Measurements from ENCODE around the gene MLF2. TPM values are rescaled to one million over a fixed set of nuclear protein-coding genes. Genes with fewer than 3 reads are reported as not detected.
A peak's percentile ranks its signal among the peaks of the same experiment; 100 is the strongest.

Gene MLF2
- total RNA-seq, 2 donors from 2014 or later = 59.4 to 76.5 TPM

DNA sequence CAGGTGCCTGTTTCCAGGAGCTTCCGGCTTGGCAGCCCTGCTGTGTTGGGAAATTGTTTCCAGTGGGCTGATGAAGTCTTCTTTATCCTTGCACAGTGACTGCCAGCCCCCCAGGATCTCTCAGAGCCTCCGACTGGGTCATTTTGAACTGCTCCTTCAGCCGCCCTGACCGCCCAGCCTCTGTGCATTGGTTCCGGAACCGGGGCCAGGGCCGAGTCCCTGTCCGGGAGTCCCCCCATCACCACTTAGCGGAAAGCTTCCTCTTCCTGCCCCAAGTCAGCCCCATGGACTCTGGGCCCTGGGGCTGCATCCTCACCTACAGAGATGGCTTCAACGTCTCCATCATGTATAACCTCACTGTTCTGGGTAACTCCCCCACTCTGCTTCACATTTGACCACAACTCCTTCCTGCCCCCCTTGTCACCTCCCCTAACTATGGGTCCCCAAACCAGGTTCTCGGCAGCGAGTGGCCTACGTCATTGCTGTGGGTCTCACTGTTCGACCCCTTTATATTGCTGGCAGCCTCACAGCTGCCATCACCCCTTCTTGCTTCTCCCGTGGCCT lies 21.6 kb upstream of the MLF2 start:
- WGBS, 2 donors = 82 to 96% methylated on average over 15 of the region's 15 CpGs
- no peak overlapping the region for H3K27ac ChIP-seq
- ATAC-seq = no peak
- TF ChIP-seq, protein P1, sequence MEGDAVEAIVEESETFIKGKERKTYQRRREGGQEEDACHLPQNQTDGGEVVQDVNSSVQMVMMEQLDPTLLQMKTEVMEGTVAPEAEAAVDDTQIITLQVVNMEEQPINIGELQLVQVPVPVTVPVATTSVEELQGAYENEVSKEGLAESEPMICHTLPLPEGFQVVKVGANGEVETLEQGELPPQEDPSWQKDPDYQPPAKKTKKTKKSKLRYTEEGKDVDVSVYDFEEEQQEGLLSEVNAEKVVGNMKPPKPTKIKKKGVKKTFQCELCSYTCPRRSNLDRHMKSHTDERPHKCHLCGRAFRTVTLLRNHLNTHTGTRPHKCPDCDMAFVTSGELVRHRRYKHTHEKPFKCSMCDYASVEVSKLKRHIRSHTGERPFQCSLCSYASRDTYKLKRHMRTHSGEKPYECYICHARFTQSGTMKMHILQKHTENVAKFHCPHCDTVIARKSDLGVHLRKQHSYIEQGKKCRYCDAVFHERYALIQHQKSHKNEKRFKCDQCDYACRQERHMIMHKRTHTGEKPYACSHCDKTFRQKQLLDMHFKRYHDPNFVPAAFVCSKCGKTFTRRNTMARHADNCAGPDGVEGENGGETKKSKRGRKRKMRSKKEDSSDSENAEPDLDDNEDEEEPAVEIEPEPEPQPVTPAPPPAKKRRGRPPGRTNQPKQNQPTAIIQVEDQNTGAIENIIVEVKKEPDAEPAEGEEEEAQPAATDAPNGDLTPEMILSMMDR (IDR thresholded peaks at IDR 0.05) = no peak
- peak in 1 of 3 donors; percentile 11 for TF ChIP-seq POLR2A (IDR thresholded peaks at IDR 0.05)
- no peak overlapping the region for H3K4me3 ChIP-seq
- H3K27me3 ChIP-seq = no peaks in the 10 kb centered on the region
- peaks cover 8% of the 10 kb centered on the region for H3K4me1 ChIP-seq
- H3K9me3 ChIP-seq = no peaks in the 10 kb centered on the region
- no peak for DNase-seq
- H3K36me3 ChIP-seq (replicated peaks in 1 of 2; ENCODE audit: insufficient read depth in 1 of 2, low read depth in 2 of 2) = no peaks in the 10 kb centered on the region
- intact Hi-C loops (cut with DNase I) = no loop called here

DNA sequence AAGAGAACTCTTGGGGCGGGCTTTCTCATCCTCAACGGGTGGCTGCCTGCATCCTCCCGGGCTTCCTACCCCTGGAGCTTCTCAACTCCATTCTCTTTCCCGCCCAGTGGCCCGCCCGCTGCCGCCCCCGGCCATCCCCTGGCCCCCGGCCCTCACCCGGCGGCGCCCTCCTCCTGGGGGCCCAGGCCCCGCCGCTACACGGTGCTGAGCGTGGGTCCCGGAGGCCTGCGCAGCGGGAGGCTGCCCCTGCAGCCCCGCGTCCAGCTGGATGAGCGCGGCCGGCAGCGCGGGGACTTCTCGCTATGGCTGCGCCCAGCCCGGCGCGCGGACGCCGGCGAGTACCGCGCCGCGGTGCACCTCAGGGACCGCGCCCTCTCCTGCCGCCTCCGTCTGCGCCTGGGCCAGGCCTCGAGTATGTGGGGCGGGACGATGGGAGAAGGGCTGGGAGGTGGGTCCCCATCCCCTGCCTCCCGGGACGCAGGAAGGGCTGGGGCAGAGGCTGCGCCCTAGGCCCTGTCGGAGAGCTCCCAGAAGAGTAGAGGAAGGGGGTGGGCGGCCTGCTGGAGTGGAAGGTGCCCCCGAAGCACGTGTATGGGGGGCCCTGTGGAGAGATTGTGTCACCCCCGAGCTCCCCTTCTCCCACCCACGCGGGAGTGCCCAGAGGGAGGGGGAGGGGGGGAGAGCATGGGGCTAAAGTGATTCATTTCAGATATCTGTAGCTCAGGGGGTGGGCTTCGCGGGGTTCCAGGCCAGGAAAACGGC lies 20.8 kb upstream of the MLF2 start:
- no peak for DNase-seq
- WGBS, 2 donors = 23 to 34% methylated on average over 18 to 55 of the region's 60 CpGs
- H3K4me1 ChIP-seq = peaks cover 8% of the 10 kb centered on the region
- TF ChIP-seq POLR2A (IDR thresholded peaks at IDR 0.05) = no peak
- H3K27ac ChIP-seq = no peak overlapping the region
- H3K4me3 ChIP-seq = no peak overlapping the region
- H3K27me3 ChIP-seq = no peaks in the 10 kb centered on the region
- H3K36me3 ChIP-seq (replicated peaks in 1 of 2; ENCODE audit: insufficient read depth in 1 of 2, low read depth in 2 of 2) = no peaks in the 10 kb centered on the region
- no peaks in the 10 kb centered on the region for H3K9me3 ChIP-seq
- ATAC-seq = no peak
- intact Hi-C loops (cut with DNase I) = no loop called here

DNA sequence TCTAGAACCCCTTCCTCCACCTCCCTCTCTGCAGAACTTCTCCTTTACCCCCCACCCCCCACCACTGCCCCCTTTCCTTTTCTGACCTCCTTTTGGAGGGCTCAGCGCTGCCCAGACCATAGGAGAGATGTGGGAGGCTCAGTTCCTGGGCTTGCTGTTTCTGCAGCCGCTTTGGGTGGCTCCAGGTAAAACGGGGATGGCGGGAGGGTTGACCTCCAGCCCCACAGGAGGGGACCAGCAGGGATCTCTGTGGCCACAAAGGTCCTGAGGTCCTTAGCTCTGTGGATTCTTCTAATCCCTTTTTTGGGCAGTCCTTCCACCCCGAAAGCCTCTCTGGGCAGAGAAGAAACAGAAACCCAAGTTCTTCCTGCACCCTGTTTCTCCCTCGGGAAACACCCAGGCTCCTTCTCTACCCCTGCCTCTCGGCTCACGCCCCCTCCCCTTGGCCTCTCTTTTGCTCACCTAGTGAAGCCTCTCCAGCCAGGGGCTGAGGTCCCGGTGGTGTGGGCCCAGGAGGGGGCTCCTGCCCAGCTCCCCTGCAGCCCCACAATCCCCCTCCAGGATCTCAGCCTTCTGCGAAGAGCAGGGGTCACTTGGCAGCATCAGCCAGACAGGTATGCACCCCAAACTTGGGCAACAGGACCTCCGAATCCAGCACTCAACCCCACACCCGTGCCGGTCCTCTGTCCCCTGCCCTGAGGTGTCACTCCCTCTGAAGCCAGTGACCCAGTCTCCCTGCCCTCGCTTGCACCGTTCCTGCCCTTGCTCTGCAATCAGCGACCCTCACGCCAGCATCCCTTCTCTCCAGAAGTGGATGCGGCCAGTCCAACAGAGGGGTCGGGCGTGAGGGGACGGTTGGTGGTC lies 20.0 kb upstream of the MLF2 start:
- Histone ChIP-seq H3K4me3 (no peak overlapping the region), H3K9me3 (no peaks in the 10 kb centered on the region), H3K4me1 (peaks cover 8% of the 10 kb centered on the region), H3K27ac (no peak overlapping the region), H3K27me3 (no peaks in the 10 kb centered on the region), H3K36me3 (replicated peaks in 1 of 2; ENCODE audit: insufficient read depth in 1 of 2, low read depth in 2 of 2) (no peaks in the 10 kb centered on the region)
- 66% methylated on average over 19 to 21 of the region's 21 CpGs for WGBS, 2 donors
- intact Hi-C loops (cut with DNase I) = no loop called here
- no peak for ATAC-seq
- no peak for TF ChIP-seq POLR2A (IDR thresholded peaks at IDR 0.05)
- TF ChIP-seq, protein P1 (IDR thresholded peaks at IDR 0.05) = no peak
- no peak for DNase-seq

DNA sequence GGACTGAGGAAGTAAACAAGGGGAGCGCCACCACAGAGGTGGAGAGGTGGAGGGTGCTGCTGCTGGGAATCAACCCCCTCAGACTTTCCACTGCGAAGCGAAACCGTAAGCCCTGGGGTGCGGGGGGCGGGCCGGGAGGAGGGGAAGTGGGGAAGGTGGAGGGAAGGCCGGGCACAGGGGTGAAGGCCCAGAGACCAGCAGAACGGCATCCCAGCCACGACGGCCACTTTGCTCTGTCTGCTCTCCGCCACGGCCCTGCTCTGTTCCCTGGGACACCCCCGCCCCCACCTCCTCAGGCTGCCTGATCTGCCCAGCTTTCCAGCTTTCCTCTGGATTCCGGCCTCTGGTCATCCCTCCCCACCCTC lies 19.4 kb upstream of the MLF2 start, which contains the start of gene LAG3:
Gene LAG3 (plus strand): TSS at position 190 of the 365 bp plus-strand sequence. CDS start 333 bp downstream, outside the sequence.
- DNase-seq (no peak), ATAC-seq (no peak)
- Histone ChIP-seq H3K27ac (no peak within 1 kb of the TSS), H3K4me1 (peaks cover 15% of the 10 kb centered on the region), H3K4me3 (no peak within 1 kb of the TSS), H3K36me3 (replicated peaks in 1 of 2; ENCODE audit: insufficient read depth in 1 of 2, low read depth in 2 of 2) (no peaks in the 10 kb centered on the region), H3K9me3 (no peaks in the 10 kb centered on the region), H3K27me3 (no peaks in the 10 kb centered on the region)
- TF ChIP-seq, protein P1 (IDR thresholded peaks at IDR 0.05) = no peak
- no peak for TF ChIP-seq POLR2A (IDR thresholded peaks at IDR 0.05)
- intact Hi-C loops (cut with DNase I) = no loop called here
- WGBS, 2 donors = 65 to 68% methylated on average over 15 of the region's 15 CpGs
